Activated CD8-positive, alpha-beta memory T cell treated with anti-CD3 and anti-CD28 coated beads, Interleukin-2, amount 50 U/mL, for 24 hours (primary cell): ENCODE data around the gene SSH2.

ENCODE experiments used
- DNase-seq: peaks from one replicate; pipeline ENCODE4 v3.0.0-alpha.2; 2020; ENCODE audit errors: extremely low read depth

The SSH2 gene

GRCh38 chr17:29612404-29613280 lies 317.4 kb downstream of the SSH2 start:
- DNase-seq: no peak

DNA sequence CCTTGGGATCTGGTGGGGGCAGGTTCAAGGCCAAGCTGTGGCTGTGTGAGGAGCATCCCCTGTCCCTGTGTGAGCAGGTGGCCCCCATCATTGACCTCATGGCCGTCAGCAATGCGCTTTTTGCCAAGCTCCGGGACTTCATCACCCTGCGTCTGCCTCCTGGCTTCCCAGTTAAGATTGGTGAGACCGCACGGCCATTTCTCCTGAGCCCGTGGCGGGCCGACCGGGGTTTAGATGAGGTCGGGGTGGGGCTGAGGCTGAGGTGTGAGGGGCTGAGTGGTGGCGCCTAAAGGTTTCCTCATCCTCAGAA lies 318.0 kb downstream of the SSH2 start:
- no peak for DNase-seq

DNA sequence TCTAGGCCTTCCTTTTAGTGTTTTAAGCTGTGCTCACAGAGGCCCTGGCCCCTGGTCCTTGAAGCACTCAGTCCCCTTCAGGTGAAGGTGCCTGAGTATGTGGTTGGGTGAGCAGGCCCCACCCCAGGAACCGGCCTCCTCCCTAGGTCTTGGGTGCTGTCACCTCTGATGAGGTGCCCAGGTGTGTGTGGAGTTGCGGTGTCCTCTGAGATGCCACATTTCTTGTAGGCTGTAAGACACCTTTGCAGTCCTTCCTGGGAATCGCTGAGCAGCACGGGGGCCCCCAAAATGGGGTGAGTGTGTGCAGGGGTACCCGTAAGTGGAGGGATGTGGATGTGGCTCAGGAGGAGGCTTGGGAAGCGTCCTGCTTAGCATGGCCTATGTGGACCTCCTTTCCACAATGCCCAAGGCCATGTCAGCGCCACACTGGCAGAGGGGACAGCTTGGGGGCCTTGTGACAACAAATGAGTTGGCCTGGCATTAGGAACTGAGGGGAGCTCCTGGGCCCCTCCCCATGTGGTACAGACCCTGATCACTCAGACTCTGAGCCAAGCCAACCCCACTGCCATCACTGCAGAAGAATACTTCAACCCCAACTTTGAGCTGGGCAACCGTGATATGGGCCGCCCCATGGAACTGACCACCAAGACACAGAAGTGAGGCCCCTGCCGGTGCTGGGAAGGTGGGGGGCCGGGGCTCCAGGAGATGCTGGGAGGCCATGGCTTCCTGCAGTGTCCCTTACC lies 318.5 kb downstream of the SSH2 start:
- DNase-seq: no peak

GRCh38 chr17:29610395-29610794 lies 319.6 kb downstream of the SSH2 start:
- no peak for DNase-seq

DNA sequence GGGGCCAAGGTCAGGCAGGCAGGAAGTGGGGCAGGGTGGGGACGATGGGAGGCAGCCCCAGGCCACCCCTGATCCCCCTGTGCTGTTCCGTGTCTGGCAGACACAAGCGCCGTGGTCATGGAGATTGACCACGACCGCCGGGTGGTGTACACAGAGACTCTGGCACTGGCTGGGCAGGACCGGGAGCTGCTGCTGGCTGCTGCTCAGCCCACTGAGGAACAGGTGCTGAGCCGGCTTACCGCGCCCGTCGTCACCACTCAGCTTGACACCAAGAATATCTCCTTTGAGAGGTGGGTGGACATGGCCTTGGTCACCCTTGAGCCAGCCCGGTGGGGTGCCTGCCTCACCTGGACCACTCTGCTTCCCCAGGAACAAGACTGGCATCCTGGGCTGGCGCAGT lies 321.0 kb downstream of the SSH2 start:
- no peak for DNase-seq

GRCh38 chr17:29607557-29608195 lies 322.4 kb downstream of the SSH2 start:
- DNase-seq: no peak

DNA sequence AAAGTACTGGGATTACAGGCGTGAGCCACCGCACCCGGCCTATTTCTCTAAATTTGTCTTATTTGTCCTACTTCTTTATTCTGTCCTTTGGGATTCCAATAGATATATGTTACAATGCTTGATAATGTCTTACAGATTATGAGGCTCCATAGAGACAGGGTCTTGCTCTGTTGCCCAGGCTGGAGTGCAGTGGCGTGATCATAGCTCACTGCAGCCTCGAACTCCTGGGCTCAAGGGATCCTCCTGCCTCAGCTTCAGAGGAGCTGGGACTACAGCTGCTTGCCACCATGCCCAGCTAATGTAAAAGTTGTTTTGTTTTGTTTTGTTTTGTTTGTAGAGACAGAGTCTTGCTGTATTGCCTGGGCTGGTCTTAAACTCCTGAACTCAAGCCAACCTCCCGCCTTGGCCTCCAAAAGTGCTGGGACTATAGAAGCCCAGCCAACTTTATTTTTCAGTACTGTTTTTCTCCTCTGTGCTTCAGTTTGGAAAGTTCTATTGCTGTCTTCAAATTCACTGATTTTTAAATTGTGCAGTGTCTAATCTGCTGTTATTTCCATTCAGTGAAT lies 326.8 kb downstream of the SSH2 start:
- no peak for DNase-seq

DNA sequence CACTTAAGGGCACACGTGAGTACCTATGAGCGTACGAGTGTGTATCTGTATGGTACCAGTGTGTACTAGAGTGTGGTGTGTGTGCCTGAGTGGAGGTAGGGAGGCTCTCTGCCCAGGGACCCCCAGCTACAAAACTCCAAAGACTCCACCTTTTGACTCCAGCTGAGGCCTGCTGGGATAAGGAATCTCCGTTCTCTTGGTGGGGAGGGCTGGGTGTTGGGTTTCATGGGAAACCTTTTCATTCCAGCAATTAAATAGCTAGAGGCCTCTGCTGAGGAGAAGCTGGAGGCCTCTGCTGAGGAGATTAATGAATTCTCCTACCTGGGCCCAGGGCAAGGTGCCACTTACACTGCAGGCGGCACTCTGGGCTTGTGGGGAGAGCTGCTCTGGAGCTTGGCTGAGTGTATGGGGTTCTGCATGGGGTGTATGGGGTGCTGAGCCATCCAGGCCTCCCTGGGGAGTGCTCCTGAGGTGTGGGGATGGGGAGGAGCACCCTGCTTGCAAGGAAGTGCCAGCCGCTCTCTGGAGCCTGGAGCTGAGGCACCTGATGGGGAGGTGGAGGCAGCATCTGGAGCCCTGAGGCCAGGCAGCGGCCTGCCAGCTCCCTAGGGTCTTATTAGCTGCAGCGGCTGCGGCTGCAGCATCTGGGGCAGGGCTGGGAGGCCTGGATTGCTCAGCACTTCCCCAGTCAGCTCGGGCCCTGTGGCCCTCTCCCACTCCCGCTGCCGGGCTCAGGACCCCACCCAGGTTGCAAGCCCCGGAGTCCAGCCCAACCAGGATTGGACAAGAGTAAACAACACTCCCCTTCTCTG lies 332.5 kb downstream of the SSH2 start:
- no peak for DNase-seq

GRCh38 chr17:29596811-29597210 lies 333.2 kb downstream of the SSH2 start:
- DNase-seq: no peak

DNA sequence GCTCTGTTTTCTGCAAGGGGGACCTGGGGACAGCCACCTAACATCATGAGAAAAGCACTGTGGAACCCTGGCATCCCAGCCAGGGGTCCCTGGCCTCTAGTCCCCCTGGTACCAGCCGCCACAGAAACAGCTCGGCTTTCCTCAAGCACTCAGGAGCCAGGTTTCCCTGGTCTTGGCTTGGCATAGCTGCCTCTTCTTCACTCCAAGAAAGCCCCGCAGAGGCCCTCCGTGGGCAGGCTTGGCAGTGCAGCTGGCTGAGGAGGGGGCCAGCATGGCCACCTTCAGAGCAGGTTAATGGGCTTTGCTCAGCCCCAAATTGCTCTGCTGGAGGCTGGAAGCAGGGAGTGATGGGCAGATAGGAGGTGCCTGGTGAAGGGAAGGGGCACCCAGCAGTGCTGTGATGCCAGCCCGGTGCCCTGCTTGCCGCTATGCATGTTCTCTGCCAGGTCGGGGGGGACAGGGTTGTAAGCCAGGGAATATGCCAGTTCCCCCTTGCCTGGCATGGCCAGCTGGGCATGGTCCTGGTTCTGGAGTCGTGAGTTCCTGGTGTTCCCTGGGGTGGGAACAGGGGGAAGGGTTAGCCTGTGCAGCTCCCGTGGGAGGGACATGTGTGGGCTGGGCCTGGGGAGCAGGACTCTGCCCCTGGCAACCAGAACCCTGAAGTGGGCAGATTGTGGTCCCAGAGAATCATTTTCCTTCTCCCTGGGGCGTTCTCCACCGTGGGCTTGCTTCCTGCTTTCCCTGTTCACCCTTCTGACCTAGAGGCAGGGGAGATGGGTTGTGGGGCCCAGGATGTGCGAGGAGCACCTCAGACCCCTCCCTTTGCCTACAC lies 333.9 kb downstream of the SSH2 start:
- no peak for DNase-seq

- DNase-seq: no peak
Measured at GRCh38 chr17:29595107-29595942, 334.7 kb downstream of the SSH2 start.

DNA sequence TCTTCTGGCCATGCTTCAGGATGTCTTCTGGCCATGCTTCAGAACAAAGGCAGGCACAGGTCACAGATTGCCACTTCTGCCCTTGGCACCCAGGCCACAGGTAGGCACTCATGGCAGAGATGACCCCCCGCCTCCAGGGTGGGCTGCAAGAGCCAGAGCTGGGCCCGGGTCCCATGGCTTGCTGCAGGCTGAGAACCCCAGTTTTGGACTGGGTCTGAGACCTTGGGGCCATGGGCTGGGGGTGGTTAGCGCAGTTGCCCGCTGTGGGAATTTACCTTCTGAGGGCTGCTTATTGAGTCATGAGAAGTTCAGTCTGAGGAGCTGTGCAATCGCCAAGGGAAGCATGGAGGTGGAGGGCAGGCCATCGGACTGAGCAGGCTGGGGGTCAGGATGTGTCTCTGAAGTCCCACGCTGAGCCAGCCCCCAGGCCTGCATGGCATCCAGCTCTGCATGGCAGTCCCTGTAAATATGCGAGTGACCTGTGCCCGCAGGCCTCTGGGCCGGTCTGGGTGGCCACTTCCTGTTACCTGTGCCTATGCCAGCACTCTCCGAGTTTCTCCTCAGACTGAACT lies 335.4 kb downstream of the SSH2 start:
- DNase-seq: no peak

- DNase-seq: no peak
Measured at GRCh38 chr17:29593591-29594518, 336.2 kb downstream of the SSH2 start.

DNA sequence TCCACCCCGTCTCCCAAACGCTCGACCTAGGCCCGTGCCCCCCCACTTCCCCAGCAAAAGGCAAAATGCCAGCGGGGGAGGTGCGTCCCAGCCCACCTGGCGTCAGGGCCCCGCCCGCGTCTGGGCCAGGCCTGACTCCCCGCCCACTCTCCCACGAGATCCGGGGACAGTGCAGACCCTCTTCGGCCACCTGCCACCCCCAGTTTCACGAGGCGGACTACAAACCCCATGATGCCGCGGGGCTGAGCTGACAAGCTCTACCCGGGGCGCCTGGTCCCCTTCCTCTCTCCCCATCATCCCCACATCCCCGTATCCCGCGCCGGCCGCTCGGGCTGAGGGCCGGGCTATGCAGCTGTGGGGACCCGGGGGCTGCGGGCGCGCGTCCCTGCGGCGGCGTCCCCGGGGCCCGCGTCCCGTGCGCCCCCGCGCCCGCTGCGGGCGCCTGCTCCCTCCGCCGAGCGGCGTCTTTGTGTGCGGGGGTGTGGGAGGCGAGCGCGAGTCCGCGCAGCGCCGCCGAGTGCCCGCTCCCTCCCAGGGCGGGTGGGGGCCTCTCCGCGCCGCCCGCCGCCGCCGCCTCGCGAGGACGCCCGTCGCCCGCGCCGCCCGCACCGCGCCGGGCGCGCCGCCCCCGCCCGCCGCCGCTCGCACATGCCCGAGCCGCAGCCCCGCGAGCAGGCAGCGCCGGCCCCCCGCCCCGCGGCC lies 337.0 kb downstream of the SSH2 start, which contains the start of gene ANKRD13B:
TSS of gene ANKRD13B (plus strand) at position 283 of the 702 bp plus-strand sequence. CDS start 490 bp downstream, outside the sequence.
- no peak for DNase-seq

DNA sequence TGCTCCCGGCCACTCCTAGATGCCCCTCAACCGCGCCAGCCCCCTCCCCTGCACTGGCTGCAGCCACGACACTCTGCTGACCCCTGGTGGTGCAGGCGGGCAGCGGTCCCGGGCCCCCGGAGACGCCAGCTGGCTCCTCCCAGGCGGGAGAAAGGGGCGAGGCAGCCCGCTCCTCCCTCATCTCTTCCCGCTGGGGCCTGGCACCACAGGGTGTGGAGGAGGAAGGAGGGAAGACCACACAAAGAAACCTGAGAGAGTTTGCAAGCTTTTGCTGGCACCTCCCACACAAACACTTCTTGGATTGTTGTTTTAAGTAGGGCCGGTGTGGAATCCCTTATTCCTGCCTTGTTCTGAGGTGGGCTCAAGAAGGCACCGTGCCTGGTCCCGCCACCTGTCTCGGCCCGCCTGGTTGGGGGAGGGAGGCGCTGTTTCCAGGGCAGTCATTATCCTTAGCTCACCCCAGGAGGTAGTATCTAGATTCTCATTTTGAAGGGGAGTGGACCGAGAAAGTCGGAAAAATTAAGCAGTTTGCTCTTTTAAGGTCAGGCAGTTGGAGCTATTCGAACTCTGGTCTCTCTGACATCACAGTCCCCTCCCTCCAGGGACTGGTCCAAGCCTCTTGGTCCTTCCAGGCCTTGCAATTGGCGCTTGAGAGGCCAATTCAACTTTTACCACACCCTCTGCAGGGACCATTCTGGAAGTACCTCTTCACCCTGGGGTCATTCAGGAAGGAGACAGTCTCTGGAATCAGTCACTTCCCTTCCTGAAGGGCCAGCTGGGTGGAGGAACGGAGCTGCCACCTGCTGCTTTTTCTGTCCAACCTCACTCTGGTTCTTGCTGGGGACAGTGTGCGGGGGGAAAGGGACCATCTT lies 338.1 kb downstream of the SSH2 start:
- no peak for DNase-seq

- DNase-seq: no peak
Measured at GRCh38 chr17:29591146-29591736, 338.8 kb downstream of the SSH2 start.
